Measurements from ENCODE around the gene SPRY4. TPM values are rescaled to one million over a fixed set of nuclear protein-coding genes. Genes with fewer than 3 reads are reported as not detected.

SPRY4 gene
- total and polyA plus RNA-seq, 2 of the 8 experiments (the other 6 are each of a cell fraction or from before 2014, with no cell fraction given), result 59.1 to 113 TPM

DNA sequence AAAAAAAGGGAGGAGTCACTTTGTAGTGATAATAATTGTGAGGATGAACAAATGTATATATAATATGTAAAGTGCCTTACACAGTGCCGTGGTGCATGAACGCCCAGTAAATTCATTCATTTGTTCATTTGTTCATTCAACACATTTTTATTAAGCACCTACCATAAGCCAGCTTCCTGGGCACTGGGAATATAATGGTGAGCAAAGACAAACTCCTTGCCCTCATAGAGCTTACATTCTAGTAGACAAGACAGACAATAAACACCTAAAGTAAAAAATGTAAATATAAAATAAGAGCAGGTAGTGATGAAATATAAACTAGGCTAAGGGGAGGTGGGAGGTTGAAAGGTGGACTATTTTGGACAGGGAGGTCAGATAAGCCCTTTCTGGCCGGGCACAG, 32.0 kb downstream of the SPRY4 start:
- 94% methylated on average over 3 of the region's 3 CpGs; no CpG with 5 or more reads in 1 of the 2 experiments for WGBS, 2 experiments (ENCODE audit: extremely low coverage in 1 of 2, insufficient coverage in 1 of 2, insufficient read length in 1 of 2, insufficient replicate concordance in 2 of 2, low coverage in 1 of 2, low lambda C conversion rate in 2 of 2, missing lambda C conversion rate in 1 of 2)

More for the DNA sequence above, 32.0 kb downstream of the SPRY4 start:
- H3K56ac ChIP-seq (replicated peaks; ENCODE audit: insufficient read length, low read depth, low read length), result no peak overlapping the region
- no peaks in the 10 kb centered on the region for H3K23me2 ChIP-seq (ENCODE audit: low read depth, low read length)
- H3K27me3 ChIP-seq (replicated peaks in 1 of 4; ENCODE audit: control insufficient read depth in 3 of 4, extremely low read depth in 1 of 4, insufficient read depth in 3 of 4, low read length in 3 of 4), result no peaks in the 10 kb centered on the region
- peaks cover 0 to 11% of the 10 kb centered on the region in 2 experiments; a peak in 2 of 4 replicates for H3K79me2 ChIP-seq (ENCODE audit: control insufficient read depth in 1 of 2, insufficient read depth in 2 of 2, low read length in 2 of 2)
- no peaks in the 10 kb centered on the region for H3K9me3 ChIP-seq (ENCODE audit: insufficient read depth in 2 of 2, low read depth in 1 of 2, low read length in 1 of 2)
- H3K4me3 ChIP-seq (ENCODE audit: extremely low read depth in 1 of 4, insufficient read depth in 2 of 4, low read depth in 3 of 4, low read length in 4 of 4), result no peak overlapping the region
- H2BK20ac ChIP-seq (ENCODE audit: low read length), result no peak overlapping the region
- H3K27ac ChIP-seq (ENCODE audit: low read depth, low read length), result no peak overlapping the region
- no peak overlapping the region for H2BK120ac ChIP-seq (replicated peaks; ENCODE audit: low read depth, low read length)
- no peaks in the 10 kb centered on the region for H3K79me1 ChIP-seq (ENCODE audit: low read depth, low read length)
- DNase-seq (ENCODE audit: low read depth in 1 of 2, low spot score in 2 of 2) (no peak), FAIRE-seq (no peak)
- peaks cover 10 to 30% (median 21%) of the 10 kb centered on the region in 4 experiments for H3K4me1 ChIP-seq (replicated peaks in 1 of 4; ENCODE audit: control insufficient read depth in 3 of 4, insufficient read depth in 4 of 4, low read length in 3 of 4)
- H2AFZ ChIP-seq (ENCODE audit: low read length), result no peak overlapping the region
- no peak overlapping the region for H4K8ac ChIP-seq (ENCODE audit: extremely low read depth, insufficient read depth, low read length)
- no peak overlapping the region for H3K4ac ChIP-seq (replicated peaks; ENCODE audit: insufficient read length, low read depth, low read length)
- H2BK15ac ChIP-seq (ENCODE audit: low read length), result no peak overlapping the region
- no peak overlapping the region for H3K18ac ChIP-seq (ENCODE audit: extremely low read depth, low read length)
- TF ChIP-seq BCL11A (IDR thresholded peaks at IDR 0.05; ENCODE audit: low read depth in 2 of 2, low read length in 2 of 2) (no peak), HDAC2 (IDR thresholded peaks at IDR 0.05; ENCODE audit: borderline replicate concordance in 1 of 2, low read depth in 2 of 2, low read length in 2 of 2) (no peak), EZH2 (IDR thresholded peaks at IDR 0.05; ENCODE audit: low read depth, low read length, severe bottlenecking) (no peak), CTBP2 (IDR thresholded peaks at IDR 0.05; ENCODE audit: borderline replicate concordance, insufficient read depth, insufficient read length, low read length) (no peak)
- H4K5ac ChIP-seq (ENCODE audit: insufficient read length, low read depth, low read length), result no peak overlapping the region
- no peak overlapping the region for H3K9ac ChIP-seq (replicated peaks in 1 of 4; ENCODE audit: extremely low read depth in 1 of 4, low read depth in 3 of 4, low read length in 3 of 4)
- no peak overlapping the region for H4K91ac ChIP-seq (replicated peaks; ENCODE audit: insufficient read length, low read length)
- H4K20me1 ChIP-seq (replicated peaks in 1 of 2; ENCODE audit: control insufficient read depth in 1 of 2, insufficient read depth in 2 of 2, low read length in 2 of 2), result no peaks in the 10 kb centered on the region
- no peaks in the 10 kb centered on the region for H3K36me3 ChIP-seq (ENCODE audit: control insufficient read depth in 2 of 4, insufficient read depth in 4 of 4, low read length in 3 of 4)
- no peak overlapping the region for H3K14ac ChIP-seq (ENCODE audit: insufficient read length)
- H3K23ac ChIP-seq (ENCODE audit: insufficient read length), result no peak overlapping the region
- no peak overlapping the region for H3K4me2 ChIP-seq (ENCODE audit: insufficient read depth in 1 of 2, low read depth in 2 of 2, low read length in 2 of 2)
- no peak overlapping the region for H2BK12ac ChIP-seq (ENCODE audit: low read depth, low read length)
- ChIA-PET POLR2A (ENCODE audit: partially characterized antibody) (interaction anchor here (3.5 kb wide), 1 partner anchor 13 kb away, joined by 14 read pairs; no protein-coding TSS in a partner anchor), CTCF (ENCODE audit: partially characterized antibody) (interaction anchor here (1.1 to 1.7 kb wide), 2 partner anchors 8 to 87 kb away, joined by 3 read pairs; no protein-coding TSS in a partner anchor)
- H2BK5ac ChIP-seq (ENCODE audit: low read depth, low read length), result no peak overlapping the region
- no peak overlapping the region for H2AK5ac ChIP-seq (ENCODE audit: low read depth, low read length)

Data from H1 (cell line).